IMR-90 (cell line): ENCODE measurements around the gene COL23A1. TPM values are rescaled to one million over a fixed set of nuclear protein-coding genes. Genes with fewer than 3 reads are reported as not detected.

Experiments used
- ATAC-seq: fragments of 200-7000 bp; cut with Tn5 transposase; 2 replicates; pipeline ENCODE4 v1.9.1; 2020; ENCODE audit warnings: low read depth, mild to moderate bottlenecking, moderate library complexity
- BruUV-seq: library from RNA; stranded (reverse); fragments of 400-500 nt; replicated peaks from 2 replicates; lab custom pipeline; 2021; lab: Mats Ljungman, UMichigan
- CTCF ChIA-PET: fragments of 300-600 bp; formaldehyde crosslinking; extraction: SDS; loops from one replicate; lab custom pipeline; 2021; ENCODE audit warnings: antibody characterized with exemption; lab: Yijun Ruan, JAX
- POLR2A ChIA-PET: fragments of 300-600 bp; sonication (Branson Sonifier 250); formaldehyde crosslinking; loops from one replicate; lab custom pipeline; 2022; ENCODE audit warnings: antibody characterized with exemption; ENCODE audit not compliant: unreplicated experiment; lab: Charles Lee
- DNase-seq: peaks from one replicate; pipeline ENCODE4 v3.0.0; 2013
- H2AFZ ChIP-seq: replicated peaks from 2 replicates; pipeline ENCODE3; 2013; ENCODE audit warnings: low read length, mild to moderate bottlenecking; ENCODE audit not compliant: poor library complexity
- H2AK5ac ChIP-seq: 2 replicates; pipeline ENCODE4 v1.6.1; 2013; ENCODE audit warnings: low read depth, low read length, inconsistent platforms
- H2AK9ac ChIP-seq: replicated peaks from 2 replicates; pipeline ENCODE3; 2013; ENCODE audit warnings: mild to moderate bottlenecking, low read depth, low read length, moderate library complexity; ENCODE audit not compliant: poor library complexity
- H2BK120ac ChIP-seq: 2 replicates; pipeline ENCODE4 v1.6.1; 2013; ENCODE audit warnings: low read depth, low read length, inconsistent platforms
- H2BK15ac ChIP-seq: 3 replicates; pipeline ENCODE4 v1.6.1; 2013; ENCODE audit warnings: low read depth, low read length, inconsistent platforms
- H2BK20ac ChIP-seq: 2 replicates; pipeline ENCODE4 v1.6.1; 2013; ENCODE audit warnings: low read depth, mild to moderate bottlenecking, inconsistent platforms, low read length, moderate library complexity
- H2BK5ac ChIP-seq: 2 replicates; pipeline ENCODE4 v1.6.1; 2013; ENCODE audit warnings: mild to moderate bottlenecking, low read depth, low read length, inconsistent platforms; ENCODE audit not compliant: poor library complexity, severe bottlenecking
- H3K14ac ChIP-seq: replicated peaks from 2 replicates; pipeline ENCODE4 v1.6.1; 2013; ENCODE audit warnings: low read depth, low read length, inconsistent platforms
- H3K18ac ChIP-seq: 2 replicates; pipeline ENCODE4 v1.6.1; 2013; ENCODE audit warnings: low read depth, low read length, control low read depth
- H3K23ac ChIP-seq: 2 replicates; pipeline ENCODE4 v1.6.1; 2013; ENCODE audit warnings: low read depth, low read length, inconsistent platforms
- H3K27ac ChIP-seq: 2 replicates; pipeline ENCODE4 v1.5.1; 2013; ENCODE audit warnings: mild to moderate bottlenecking, control low read depth, low read length; ENCODE audit not compliant: insufficient read depth
- H3K27me3 ChIP-seq: 2 replicates; pipeline ENCODE4 v1.6.1; 2013; ENCODE audit warnings: low read length; ENCODE audit not compliant: control insufficient read depth, insufficient read depth
- H3K36me3 ChIP-seq: 2 replicates; pipeline ENCODE4 v1.6.1; 2013; ENCODE audit warnings: low read length, mixed read lengths; ENCODE audit not compliant: control insufficient read depth, insufficient read depth
- H3K4ac ChIP-seq: 2 replicates; pipeline ENCODE4 v1.6.1; 2013; ENCODE audit warnings: low read depth, low read length, inconsistent platforms
- H3K4me1 ChIP-seq: 2 replicates; pipeline ENCODE4 v1.6.1; 2013; ENCODE audit warnings: low read length, mixed read lengths; ENCODE audit not compliant: control insufficient read depth, insufficient read depth
- H3K4me2 ChIP-seq: 2 replicates; pipeline ENCODE4 v1.6.1; 2013; ENCODE audit warnings: low read depth, mild to moderate bottlenecking, control low read depth, low read length, moderate library complexity
- H3K4me3 ChIP-seq: 2 replicates; pipeline ENCODE4 v1.5.1; 2013; ENCODE audit warnings: low read depth, mild to moderate bottlenecking, control low read depth, low read length, moderate library complexity; ENCODE audit not compliant: insufficient read depth
- H3K56ac ChIP-seq: 2 replicates; pipeline ENCODE4 v1.6.1; 2013; ENCODE audit warnings: low read length, inconsistent platforms; ENCODE audit not compliant: insufficient read depth; ENCODE audit errors: extremely low read depth
- H3K79me1 ChIP-seq, 2 experiments: 2 replicates each; pipeline ENCODE4 v1.6.1; 2013; ENCODE audit warnings: low read length in 2 of 2, inconsistent platforms in 1 of 2, low read depth in 1 of 2
- H3K9ac ChIP-seq: 2 replicates; pipeline ENCODE4 v1.6.1; 2013; ENCODE audit warnings: low read depth, low read length, control low read depth
- H3K9me1 ChIP-seq: 2 replicates; pipeline ENCODE4 v1.6.1; 2013; ENCODE audit warnings: low read length, inconsistent platforms; ENCODE audit not compliant: insufficient read depth
- H3K9me3 ChIP-seq: 2 replicates; pipeline ENCODE4 v1.6.1; 2013; ENCODE audit warnings: low read length; ENCODE audit not compliant: control insufficient read depth, insufficient read depth
- H4K20me1 ChIP-seq: 2 replicates; pipeline ENCODE4 v1.6.1; 2013; ENCODE audit warnings: low read length, inconsistent platforms; ENCODE audit not compliant: insufficient read depth
- H4K5ac ChIP-seq: 2 replicates; pipeline ENCODE4 v1.6.1; 2013; ENCODE audit warnings: mild to moderate bottlenecking, low read depth, low read length, control low read depth
- H4K8ac ChIP-seq, 2 experiments: 2 replicates each; pipeline ENCODE4 v1.6.1; 2013; ENCODE audit warnings: low read depth in 2 of 2, low read length in 2 of 2, control low read depth in 1 of 2, inconsistent platforms in 1 of 2
- H4K91ac ChIP-seq: 2 replicates; pipeline ENCODE4 v1.6.1; 2013; ENCODE audit warnings: low read depth, low read length, inconsistent platforms; ENCODE audit not compliant: insufficient read depth
- BHLHE40 ChIP-seq: fragments of 150-350 bp; IDR thresholded peaks from 2 replicates; pipeline ENCODE4 v1.6.1; 2016; ENCODE audit warnings: mild to moderate bottlenecking, low read depth, low read length
- CEBPB ChIP-seq: IDR thresholded peaks from 2 replicates; pipeline ENCODE4 v1.6.1; 2012; ENCODE audit warnings: low read depth, low read length, improper control_type of control experiment
- CHD1 ChIP-seq: IDR thresholded peaks from 2 replicates; pipeline ENCODE4 v1.6.1; 2012; ENCODE audit warnings: low read depth, low read length, improper control_type of control experiment
- ELK1 ChIP-seq: fragments of 150-350 bp; IDR thresholded peaks from 2 replicates; pipeline ENCODE4 v1.6.1; 2016; ENCODE audit warnings: low read depth, mild to moderate bottlenecking, low read length, moderate library complexity, borderline replicate concordance
- FOS ChIP-seq: fragments of 150-350 bp; IDR thresholded peaks from 2 replicates; pipeline ENCODE4 v1.6.1; 2016; ENCODE audit warnings: low read depth, low read length
- MAFK ChIP-seq: IDR thresholded peaks from 2 replicates; pipeline ENCODE4 v1.6.1; 2012; ENCODE audit warnings: low read depth, low read length, improper control_type of control experiment
- MAZ ChIP-seq: IDR thresholded peaks from 2 replicates; pipeline ENCODE4 v1.6.1; 2012; ENCODE audit warnings: low read depth, mild to moderate bottlenecking, low read length, improper control_type of control experiment, moderate library complexity, borderline replicate concordance
- MXI1 ChIP-seq: IDR thresholded peaks from 2 replicates; pipeline ENCODE4 v1.6.1; 2012; ENCODE audit warnings: low read depth, mild to moderate bottlenecking, low read length, moderate library complexity, borderline replicate concordance
- NFE2L2 ChIP-seq: fragments of 150-350 bp; IDR thresholded peaks from 2 replicates; pipeline ENCODE4 v1.6.1; 2016; ENCODE audit warnings: low read depth, mild to moderate bottlenecking, low read length
- POLR2A ChIP-seq: IDR thresholded peaks from 2 replicates; pipeline ENCODE4 v1.6.1; 2012; ENCODE audit warnings: mild to moderate bottlenecking, low read depth, low read length
- RAD21 ChIP-seq: IDR thresholded peaks from 2 replicates; pipeline ENCODE4 v1.6.1; 2012; ENCODE audit warnings: low read length, improper control_type of control experiment
- RCOR1 ChIP-seq: IDR thresholded peaks from 2 replicates; pipeline ENCODE4 v1.6.1; 2012; ENCODE audit warnings: mild to moderate bottlenecking, low read length, improper control_type of control experiment; ENCODE audit not compliant: insufficient replicate concordance
- RFX5 ChIP-seq: IDR thresholded peaks from 2 replicates; pipeline ENCODE4 v1.8.0; 2012; ENCODE audit warnings: low read depth, mild to moderate bottlenecking, low read length, moderate library complexity
- SMC3 ChIP-seq: fragments of 150-350 bp; IDR thresholded peaks from 2 replicates; pipeline ENCODE4 v1.6.1; 2016; ENCODE audit warnings: low read depth, mild to moderate bottlenecking, antibody characterized with exemption, low read length, moderate library complexity
- WGBS, 2 experiments: methylation state at CpG; one replicate each; pipeline versions ENCODE4 v1.1.5 to v1.1.7; 2013; ENCODE audit warnings: missing lambda C conversion rate in 2 of 2; ENCODE audit not compliant: insufficient read length in 1 of 2; ENCODE audit errors: extremely low coverage in 2 of 2; 5-methylcytosine and 5-hydroxymethylcytosine counted together
- dilution Hi-C: fragments of 300-500 bp; cut with HindIII; formaldehyde crosslinking; loops from one replicate; pipeline ENCODE4 v1.14.3; 2018; ENCODE audit warnings: low sequenced_read_pairs; ENCODE audit not compliant: unreplicated experiment
- in situ Hi-C: fragments of 300-500 bp; cut with MboI; formaldehyde crosslinking; loops from 3 replicates; pipeline ENCODE4 v1.14.3; 2019; ENCODE audit warnings: low sequenced_read_pairs, inconsistent platforms, mixed read lengths
- intact Hi-C: fragments of 100-400 bp; cut with micrococcal nuclease; formaldehyde crosslinking; loops from 2 replicates; pipeline ENCODE4 v1.10.0; 2022
- polyA plus RNA-seq, 3 experiments: library from polyadenylated mRNA; depleted of rRNA; stranded (reverse); fragments of >200 nt; gene quantifications; 2 replicates each; pipeline ENCODE4 v1.2.3, GENCODE V29; 2012; ENCODE audit warnings: low replicate concordance in 1 of 3
- total RNA-seq: library from RNA; depleted of rRNA; stranded (reverse); fragments of >200 nt; gene quantifications from 2 replicates; pipeline ENCODE4 v1.2.3, GENCODE V29; 2012
- TF ChIP-seq, protein P1 (sequence below): conservative IDR thresholded peaks from 2 replicates; pipeline ENCODE4 v1.5.1; 2012; ENCODE audit warnings: mild to moderate bottlenecking, low read depth, low read length, improper control_type of control experiment
- TF ChIP-seq, protein P2 (sequence below): fragments of 150-350 bp; IDR thresholded peaks from 2 replicates; pipeline ENCODE4 v1.6.1; 2017; ENCODE audit warnings: mild to moderate bottlenecking, antibody characterized with exemption, low read length, low read depth

Gene COL23A1
- total and polyA plus RNA-seq, 2 of the 4 experiments (the other 2 are of a cell fraction): not detected

GRCh38 chr5:178323541-178323865, 266.7 kb downstream of the COL23A1 start:
- Histone ChIP-seq H2BK15ac (no peak overlapping the region), H2BK120ac (no peak overlapping the region), H3K4ac (no peak overlapping the region), H3K18ac (no peak overlapping the region), H4K8ac (no peak overlapping the region), H3K27ac (no peak overlapping the region), H3K27me3 (no peaks in the 10 kb centered on the region; the same call in 1 of the 2 replicates), H3K36me3 (no peaks in the 10 kb centered on the region), H3K56ac (no peak overlapping the region), H3K4me2 (no peak overlapping the region), H2BK5ac (no peak overlapping the region), H2AK9ac (no peak overlapping the region), H2AK5ac (no peak overlapping the region), H4K91ac (no peak overlapping the region), H3K9me3 (peaks cover 35% of the 10 kb centered on the region), H3K9me1 (no peaks in the 10 kb centered on the region), H3K14ac (no peak overlapping the region), H3K79me1 (no peaks in the 10 kb centered on the region), H3K9ac (no peak overlapping the region), H2BK20ac (no peak overlapping the region), H4K20me1 (no peaks in the 10 kb centered on the region), H3K23ac (no peak overlapping the region), H3K4me1 (no peaks in the 10 kb centered on the region), H4K5ac (no peak overlapping the region), H2AFZ (no peak overlapping the region), H3K4me3 (no peak overlapping the region)
- dilution Hi-C loops: no loop called here
- in situ Hi-C loops: no loop called here
- no peak for ATAC-seq
- DNase-seq: no peak
- ChIA-PET POLR2A (no interaction called here), CTCF (no interaction called here)
- no peak for TF ChIP-seq BHLHE40
- no peak for TF ChIP-seq SMC3
- no peak for TF ChIP-seq ELK1
- TF ChIP-seq, protein P1, sequence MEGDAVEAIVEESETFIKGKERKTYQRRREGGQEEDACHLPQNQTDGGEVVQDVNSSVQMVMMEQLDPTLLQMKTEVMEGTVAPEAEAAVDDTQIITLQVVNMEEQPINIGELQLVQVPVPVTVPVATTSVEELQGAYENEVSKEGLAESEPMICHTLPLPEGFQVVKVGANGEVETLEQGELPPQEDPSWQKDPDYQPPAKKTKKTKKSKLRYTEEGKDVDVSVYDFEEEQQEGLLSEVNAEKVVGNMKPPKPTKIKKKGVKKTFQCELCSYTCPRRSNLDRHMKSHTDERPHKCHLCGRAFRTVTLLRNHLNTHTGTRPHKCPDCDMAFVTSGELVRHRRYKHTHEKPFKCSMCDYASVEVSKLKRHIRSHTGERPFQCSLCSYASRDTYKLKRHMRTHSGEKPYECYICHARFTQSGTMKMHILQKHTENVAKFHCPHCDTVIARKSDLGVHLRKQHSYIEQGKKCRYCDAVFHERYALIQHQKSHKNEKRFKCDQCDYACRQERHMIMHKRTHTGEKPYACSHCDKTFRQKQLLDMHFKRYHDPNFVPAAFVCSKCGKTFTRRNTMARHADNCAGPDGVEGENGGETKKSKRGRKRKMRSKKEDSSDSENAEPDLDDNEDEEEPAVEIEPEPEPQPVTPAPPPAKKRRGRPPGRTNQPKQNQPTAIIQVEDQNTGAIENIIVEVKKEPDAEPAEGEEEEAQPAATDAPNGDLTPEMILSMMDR: no peak
- TF ChIP-seq NFE2L2: no peak
- no peak for TF ChIP-seq POLR2A
- TF ChIP-seq MAZ: no peak
- no peak for TF ChIP-seq FOS
- TF ChIP-seq RFX5: no peak
- no peak for TF ChIP-seq RAD21
- TF ChIP-seq MXI1: no peak
- no peak for TF ChIP-seq RCOR1
- TF ChIP-seq CHD1: no peak
- TF ChIP-seq MAFK: no peak
- no peak for TF ChIP-seq CEBPB
- TF ChIP-seq, protein P2, sequence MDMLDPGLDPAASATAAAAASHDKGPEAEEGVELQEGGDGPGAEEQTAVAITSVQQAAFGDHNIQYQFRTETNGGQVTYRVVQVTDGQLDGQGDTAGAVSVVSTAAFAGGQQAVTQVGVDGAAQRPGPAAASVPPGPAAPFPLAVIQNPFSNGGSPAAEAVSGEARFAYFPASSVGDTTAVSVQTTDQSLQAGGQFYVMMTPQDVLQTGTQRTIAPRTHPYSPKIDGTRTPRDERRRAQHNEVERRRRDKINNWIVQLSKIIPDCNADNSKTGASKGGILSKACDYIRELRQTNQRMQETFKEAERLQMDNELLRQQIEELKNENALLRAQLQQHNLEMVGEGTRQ: no peak
- 64% methylated on average over 3 of the region's 6 CpGs; no CpG with 5 or more reads in 1 of the 2 experiments for WGBS, 2 experiments
- BruUV-seq: no TSS peak
- intact Hi-C loops: no loop called here
